Measurements from ENCODE around the gene FOXO3. TPM values are rescaled to one million over a fixed set of nuclear protein-coding genes. Genes with fewer than 3 reads are reported as not detected.

FOXO3 gene
- total RNA-seq, 1 experiment from 2014 or later = 22.1 TPM

- no peaks in the 10 kb centered on the region for H3K9me3 ChIP-seq (ENCODE audit: control insufficient read depth, low read depth, low read length)
- no peak for DNase-seq
- H3K18ac ChIP-seq (ENCODE audit: insufficient read length, low read depth, low read length) = no peak overlapping the region
- no peaks in the 10 kb centered on the region for H3K27me3 Mint-ChIP-seq (ENCODE audit: low read depth)
- H3K79me2 ChIP-seq (ENCODE audit: insufficient read depth, low read length) = 0 out of 2 replicates have a peak, but pooled peaks cover 2% of the 10 kb centered on the region
- WGBS (ENCODE audit: extremely low coverage, insufficient read length, low lambda C conversion rate) = no CpG with 5 or more reads among the region's 1 CpG
- no peak overlapping the region for H2BK20ac ChIP-seq (ENCODE audit: low read depth, low read length, poor library complexity, severe bottlenecking)
- no peak overlapping the region for H2BK15ac ChIP-seq (ENCODE audit: low read depth, low read length)
- no peak for TF ChIP-seq CTCF (conservative IDR thresholded peaks at IDR 0.05)
- no peaks in the 10 kb centered on the region for H3K27me3 ChIP-seq (ENCODE audit: insufficient read depth, low read length)
- H3K4ac ChIP-seq (ENCODE audit: low read depth, low read length) = no peak overlapping the region
- H3K4me1 ChIP-seq (ENCODE audit: insufficient read depth, low read length) = 0 out of 2 replicates have a peak, but pooled peaks cover 2% of the 10 kb centered on the region
- no peak overlapping the region for H2BK5ac ChIP-seq (ENCODE audit: insufficient read length, low read length)
- no peak overlapping the region for H3K27ac ChIP-seq (ENCODE audit: insufficient read length, low read depth, low read length)
- H3K36me3 Mint-ChIP-seq (ENCODE audit: insufficient read depth in 1 of 3, low read depth in 3 of 3) = peaks cover 12 to 19% (median 14%) of the 10 kb centered on the region in 3 experiments; a peak in 6 of 7 replicates
- no peak overlapping the region for H4K8ac ChIP-seq (replicated peaks; ENCODE audit: insufficient read length, low read depth, low read length)
- no peak overlapping the region for H3T11ph ChIP-seq (ENCODE audit: low read length)
- H4K91ac ChIP-seq (ENCODE audit: insufficient read length, low read depth, low read length) = no peak overlapping the region
- peaks cover 5 to 23% of the 10 kb centered on the region in 2 experiments for H3K4me1 Mint-ChIP-seq
- H3K4me2 ChIP-seq (ENCODE audit: insufficient read depth, insufficient read length, low read length) = no peak overlapping the region
- peaks cover 3% of the 10 kb centered on the region for H3K79me1 ChIP-seq (ENCODE audit: insufficient read depth, low read depth, low read length, poor library complexity, severe bottlenecking)
- H3K23me2 ChIP-seq (ENCODE audit: insufficient read length, low read depth, low read length, poor library complexity, severe bottlenecking) = no peaks in the 10 kb centered on the region
- H3K4me3 Mint-ChIP-seq = no peak overlapping the region
- H2BK120ac ChIP-seq (ENCODE audit: low read depth, low read length, poor library complexity, severe bottlenecking) = no peak overlapping the region
- no peak overlapping the region for H3K23ac ChIP-seq (ENCODE audit: insufficient read length, low read depth, low read length)
- no peaks in the 10 kb centered on the region for H3K9me3 Mint-ChIP-seq
- no peak overlapping the region for H3K27ac Mint-ChIP-seq
- no peak overlapping the region for H3K56ac ChIP-seq (ENCODE audit: insufficient read length, low read depth, low read length)
- H2AFZ ChIP-seq (ENCODE audit: low read length) = no peak overlapping the region
- no peak overlapping the region for H3K9ac ChIP-seq (ENCODE audit: extremely low read depth, insufficient read length, low read length)
- H4K20me1 ChIP-seq (ENCODE audit: control insufficient read depth, insufficient read depth, insufficient read length) = no peaks in the 10 kb centered on the region
- no peak overlapping the region for H2AK5ac ChIP-seq (ENCODE audit: insufficient read length, low read length)
- H3K14ac ChIP-seq (ENCODE audit: insufficient read depth, low read length) = no peak overlapping the region
- no peak overlapping the region for H4K5ac ChIP-seq (ENCODE audit: insufficient read length, low read depth, low read length)
- no peak overlapping the region for H2BK12ac ChIP-seq (ENCODE audit: insufficient read length, low read depth, low read length)
Observed at GRCh38 chr6:108661430-108661829, 100.7 kb downstream of the FOXO3 start.
